Subcutaneous adipose tissue (tissue), 4 donors: ENCODE data around the gene HIPK2. TPM values are rescaled to one million over a fixed set of nuclear protein-coding genes. Genes with fewer than 3 reads are reported as not detected.

Experiments used
- CTCF ChIP-seq: fragments of 450-650 bp; IDR thresholded peaks from one replicate; pipeline ENCODE4 v1.5.1; 2016; ENCODE audit warnings: low read depth, mild to moderate bottlenecking, control low read depth, antibody characterized with exemption, moderate library complexity
- total RNA-seq, 4 donors: library from RNA; depleted of rRNA; stranded (reverse); fragments of >200 nt; gene quantifications; one replicate each; pipeline ENCODE4 v1.1.0, GENCODE V29; 2016

The HIPK2 gene
- total RNA-seq, 4 donors from 2014 or later, result 30.4 to 89.8 (median 60.9) TPM

GRCh38 chr7:139752148-139752547 is 25.6 kb downstream of the HIPK2 start:
- TF ChIP-seq CTCF, result no peak

- TF ChIP-seq CTCF, result no peak
Observed at GRCh38 chr7:139750459-139751095, 27.2 kb downstream of the HIPK2 start.

- no peak for TF ChIP-seq CTCF
Observed at GRCh38 chr7:139749545-139749944, 28.3 kb downstream of the HIPK2 start.

GRCh38 chr7:139748941-139749340 is 28.9 kb downstream of the HIPK2 start:
- no peak for TF ChIP-seq CTCF

GRCh38 chr7:139748373-139748765 is 29.4 kb downstream of the HIPK2 start:
- no peak for TF ChIP-seq CTCF

DNA sequence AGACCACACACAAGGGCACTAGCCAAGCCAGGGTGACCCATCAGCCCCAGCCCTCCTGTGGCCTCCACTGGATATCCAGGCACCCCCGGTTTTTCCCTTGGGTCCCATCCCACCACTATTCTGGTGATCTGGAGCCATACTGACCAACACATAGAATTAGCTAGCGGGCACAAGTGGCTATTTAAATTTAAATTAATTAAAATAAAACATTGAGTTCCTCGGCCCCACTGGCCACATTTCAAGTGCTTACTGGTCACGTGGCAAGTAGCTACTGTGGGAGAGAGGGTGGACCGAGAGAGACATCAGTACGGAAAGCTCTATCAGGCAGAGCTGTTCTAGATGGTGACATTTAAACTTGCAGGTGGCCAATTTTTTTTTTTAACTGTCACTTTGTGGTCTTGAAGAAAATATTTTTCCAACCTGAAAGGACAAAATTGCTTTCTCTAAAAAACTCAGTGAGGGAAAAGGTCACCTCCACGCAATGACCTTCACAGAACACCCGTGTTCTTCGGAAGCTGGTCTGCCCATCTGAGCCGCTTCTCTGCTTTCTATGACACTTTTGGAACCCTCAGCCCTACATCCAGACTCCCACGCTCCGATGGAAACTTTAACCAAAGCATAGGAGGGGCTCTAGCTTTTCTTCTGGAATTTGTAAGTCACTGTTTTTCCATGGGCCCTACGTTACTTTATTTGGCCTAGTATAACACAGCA is 30.0 kb downstream of the HIPK2 start:
- TF ChIP-seq CTCF, result no peak

DNA sequence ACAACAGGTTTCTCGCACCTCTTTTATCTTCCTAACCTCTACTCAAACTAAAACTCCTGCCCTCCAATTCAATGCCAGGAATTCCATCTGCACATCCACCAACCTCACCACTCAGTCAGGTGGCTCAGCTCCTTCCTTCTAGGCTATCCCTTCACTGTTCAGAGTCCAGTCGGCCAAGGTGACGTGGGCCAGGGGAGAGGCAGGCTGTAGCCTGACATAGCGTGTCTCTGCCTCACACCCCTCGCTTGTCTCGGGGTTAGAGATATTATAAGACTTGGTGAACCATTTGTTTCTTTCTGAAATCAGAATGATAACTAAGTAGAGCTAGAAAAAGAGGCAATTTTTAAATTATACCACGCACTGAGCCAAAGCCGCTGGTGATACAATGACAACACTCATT is 31.1 kb downstream of the HIPK2 start:
- no peak for TF ChIP-seq CTCF
